Neural cell (in vitro differentiated cells): ENCODE data around the gene YIPF1. TPM values are rescaled to one million over a fixed set of nuclear protein-coding genes. Genes with fewer than 3 reads are reported as not detected.
"Not testable (repeated sequence)": the region's sequence is repeated elsewhere in the genome, so short reads cannot be mapped to it uniquely, and the experiment has no call there.

ENCODE experiments used
- H2AFZ ChIP-seq: fragments of 200-600, 300-800 bp; sonication (generic), shearing (Covaris generic); 2 replicates; pipeline ENCODE4 v1.6.0; 2014; ENCODE audit warnings: low read depth, mild to moderate bottlenecking, antibody characterized with exemption, low read length, moderate library complexity
- H3F3A ChIP-seq: fragments of 200-600 bp; shearing (Covaris generic); 2 replicates; pipeline ENCODE4 v1.6.1; 2016; ENCODE audit warnings: mild to moderate bottlenecking, moderate library complexity, mixed read lengths, antibody characterized with exemption, low read length; ENCODE audit not compliant: insufficient read depth, poor library complexity, severe bottlenecking
- H3K27ac ChIP-seq: fragments of 200-600, 300-800 bp; sonication (generic), shearing (Covaris generic); 2 replicates; pipeline ENCODE4 v1.5.1; 2014; ENCODE audit warnings: mild to moderate bottlenecking, low read length, moderate library complexity
- H3K27me3 ChIP-seq: fragments of 300-800, 200-600 bp; sonication (generic), shearing (Covaris generic); 2 replicates; pipeline ENCODE4 v1.6.0; 2014; ENCODE audit warnings: mild to moderate bottlenecking, low read depth, low read length, moderate library complexity; ENCODE audit not compliant: insufficient read depth
- H3K36me3 ChIP-seq: fragments of 300-800, 200-600 bp; sonication (generic), shearing (Covaris generic); 2 replicates; pipeline ENCODE4 v1.5.1; 2014; ENCODE audit warnings: mild to moderate bottlenecking, antibody characterized with exemption, low read length, moderate library complexity; ENCODE audit not compliant: insufficient read depth
- H3K4me2 ChIP-seq: fragments of 300-800, 200-600 bp; sonication (generic), shearing (Covaris generic); 2 replicates; pipeline ENCODE4 v1.6.0; 2014; ENCODE audit warnings: mild to moderate bottlenecking, low read length
- H3K4me3 ChIP-seq: fragments of 300-800, 200-600 bp; sonication (generic), shearing (Covaris generic); 2 replicates; pipeline ENCODE4 v1.5.1; 2014; ENCODE audit warnings: mild to moderate bottlenecking, low read length, moderate library complexity
- H3K79me2 ChIP-seq: fragments of 200-600 bp; shearing (Covaris generic); replicated peaks from 2 replicates; pipeline ENCODE4 v1.6.0; 2014; ENCODE audit warnings: mild to moderate bottlenecking, low read length, moderate library complexity; ENCODE audit not compliant: insufficient read depth
- H3K9ac ChIP-seq: fragments of 300-800, 200-600 bp; sonication (generic), shearing (Covaris generic); 2 replicates; pipeline ENCODE4 v1.6.1; 2016; ENCODE audit warnings: mild to moderate bottlenecking, low read length, mixed read lengths
- H3K9me2 ChIP-seq: fragments of 200-600 bp; shearing (Covaris generic); 2 replicates; pipeline ENCODE4 v1.6.1; 2016; ENCODE audit warnings: mild to moderate bottlenecking, low read length, mixed read lengths; ENCODE audit not compliant: insufficient read depth
- H3K9me3 ChIP-seq: fragments of 200-600, 300-800 bp; sonication (generic), shearing (Covaris generic); 2 replicates; pipeline ENCODE4 v1.6.1; 2016; ENCODE audit warnings: mild to moderate bottlenecking, mixed run types, low read length, moderate library complexity, mixed read lengths
- H4K20me1 ChIP-seq: fragments of 200-600 bp; shearing (Covaris generic); 2 replicates; pipeline ENCODE4 v1.6.1; 2016; ENCODE audit warnings: mild to moderate bottlenecking, mixed run types; ENCODE audit not compliant: insufficient read depth
- EP300 ChIP-seq: fragments of 450-650 bp; conservative IDR thresholded peaks from 2 replicates; pipeline ENCODE4 v1.6.1; 2014; ENCODE audit warnings: antibody characterized with exemption, mild to moderate bottlenecking, moderate library complexity; ENCODE audit not compliant: poor library complexity, severe bottlenecking
- EZH2 ChIP-seq: fragments of 200-600, 300-800 bp; shearing (Covaris generic), sonication (generic); IDR thresholded peaks from 2 replicates; pipeline ENCODE4 v1.6.1; 2014; ENCODE audit warnings: antibody characterized with exemption, low read length, borderline replicate concordance, mild to moderate bottlenecking; ENCODE audit not compliant: insufficient read depth, poor library complexity, severe bottlenecking
- MXI1 ChIP-seq: fragments of 450-650 bp; conservative IDR thresholded peaks from 2 replicates; pipeline ENCODE4 v1.6.1; 2014; ENCODE audit warnings: antibody characterized with exemption, mild to moderate bottlenecking; ENCODE audit not compliant: poor library complexity, severe bottlenecking
- RAD21 ChIP-seq: fragments of 450-650 bp; conservative IDR thresholded peaks from 2 replicates; pipeline ENCODE4 v1.6.1; 2014; ENCODE audit warnings: antibody characterized with exemption, mild to moderate bottlenecking, moderate library complexity
- SMC3 ChIP-seq: fragments of 450-650 bp; conservative IDR thresholded peaks from 2 replicates; pipeline ENCODE4 v1.6.1; 2014; ENCODE audit warnings: antibody characterized with exemption, mild to moderate bottlenecking, moderate library complexity; ENCODE audit not compliant: poor library complexity
- TAF1 ChIP-seq: IDR thresholded peaks from 2 replicates; pipeline ENCODE4 v1.6.1; 2012; ENCODE audit warnings: low read depth
- polyA plus RNA-seq: library from polyadenylated mRNA; depleted of rRNA; stranded (reverse); fragments of >200 nt; gene quantifications from 2 replicates; pipeline ENCODE4 v1.2.3, GENCODE V29; 2014
- TF ChIP-seq, protein P1 (sequence below): fragments of 450-650 bp; IDR thresholded peaks from 2 replicates; pipeline ENCODE4 v1.5.1; 2014; ENCODE audit warnings: antibody characterized with exemption, mild to moderate bottlenecking, moderate library complexity; ENCODE audit not compliant: poor library complexity, severe bottlenecking
- TF ChIP-seq, protein P2 (sequence below): IDR thresholded peaks from 2 replicates; pipeline ENCODE4 v1.6.1; 2012; ENCODE audit warnings: borderline replicate concordance

YIPF1 gene
- polyA plus RNA-seq, 1 donor from 2014 or later: 45.0 TPM

DNA sequence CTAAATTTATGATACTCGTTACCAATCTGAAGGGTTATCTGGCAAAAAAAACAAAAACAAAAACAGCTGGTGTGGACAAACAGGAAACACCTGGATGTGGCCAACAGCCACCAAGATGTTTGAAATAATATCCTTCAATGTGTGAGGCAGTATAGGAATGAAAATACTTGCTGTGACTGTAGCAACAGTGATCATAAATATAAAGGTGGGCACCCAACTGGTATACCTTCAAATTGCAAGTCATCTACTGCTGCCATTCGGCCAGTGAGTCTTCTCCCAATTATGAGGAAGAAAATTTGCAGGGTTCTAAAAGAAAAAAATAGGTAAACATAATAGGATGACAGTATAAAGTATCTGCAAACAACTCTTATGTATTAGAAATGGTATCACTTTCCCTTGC is 916 bp downstream of the YIPF1 start:
- Histone ChIP-seq H3F3A (no peaks in the 10 kb centered on the region), H3K9ac (peak overlapping the region; percentile 73), H3K9me3 (no peaks in the 10 kb centered on the region), H3K36me3 (no peaks in the 10 kb centered on the region), H3K79me2 (no peaks in the 10 kb centered on the region), H3K4me3 (peak overlapping the region; percentile 100), H4K20me1 (no peaks in the 10 kb centered on the region), H3K9me2 (no peaks in the 10 kb centered on the region), H3K4me2 (peak overlapping the region; percentile 45), H3K27me3 (no peaks in the 10 kb centered on the region), H3K27ac (no peak overlapping the region), H2AFZ (no peak overlapping the region)
- TF ChIP-seq TAF1: no peak
- TF ChIP-seq EP300: no peak
- TF ChIP-seq, protein P1, sequence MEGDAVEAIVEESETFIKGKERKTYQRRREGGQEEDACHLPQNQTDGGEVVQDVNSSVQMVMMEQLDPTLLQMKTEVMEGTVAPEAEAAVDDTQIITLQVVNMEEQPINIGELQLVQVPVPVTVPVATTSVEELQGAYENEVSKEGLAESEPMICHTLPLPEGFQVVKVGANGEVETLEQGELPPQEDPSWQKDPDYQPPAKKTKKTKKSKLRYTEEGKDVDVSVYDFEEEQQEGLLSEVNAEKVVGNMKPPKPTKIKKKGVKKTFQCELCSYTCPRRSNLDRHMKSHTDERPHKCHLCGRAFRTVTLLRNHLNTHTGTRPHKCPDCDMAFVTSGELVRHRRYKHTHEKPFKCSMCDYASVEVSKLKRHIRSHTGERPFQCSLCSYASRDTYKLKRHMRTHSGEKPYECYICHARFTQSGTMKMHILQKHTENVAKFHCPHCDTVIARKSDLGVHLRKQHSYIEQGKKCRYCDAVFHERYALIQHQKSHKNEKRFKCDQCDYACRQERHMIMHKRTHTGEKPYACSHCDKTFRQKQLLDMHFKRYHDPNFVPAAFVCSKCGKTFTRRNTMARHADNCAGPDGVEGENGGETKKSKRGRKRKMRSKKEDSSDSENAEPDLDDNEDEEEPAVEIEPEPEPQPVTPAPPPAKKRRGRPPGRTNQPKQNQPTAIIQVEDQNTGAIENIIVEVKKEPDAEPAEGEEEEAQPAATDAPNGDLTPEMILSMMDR: no peak
- no peak for TF ChIP-seq EZH2
- TF ChIP-seq, protein P2, sequence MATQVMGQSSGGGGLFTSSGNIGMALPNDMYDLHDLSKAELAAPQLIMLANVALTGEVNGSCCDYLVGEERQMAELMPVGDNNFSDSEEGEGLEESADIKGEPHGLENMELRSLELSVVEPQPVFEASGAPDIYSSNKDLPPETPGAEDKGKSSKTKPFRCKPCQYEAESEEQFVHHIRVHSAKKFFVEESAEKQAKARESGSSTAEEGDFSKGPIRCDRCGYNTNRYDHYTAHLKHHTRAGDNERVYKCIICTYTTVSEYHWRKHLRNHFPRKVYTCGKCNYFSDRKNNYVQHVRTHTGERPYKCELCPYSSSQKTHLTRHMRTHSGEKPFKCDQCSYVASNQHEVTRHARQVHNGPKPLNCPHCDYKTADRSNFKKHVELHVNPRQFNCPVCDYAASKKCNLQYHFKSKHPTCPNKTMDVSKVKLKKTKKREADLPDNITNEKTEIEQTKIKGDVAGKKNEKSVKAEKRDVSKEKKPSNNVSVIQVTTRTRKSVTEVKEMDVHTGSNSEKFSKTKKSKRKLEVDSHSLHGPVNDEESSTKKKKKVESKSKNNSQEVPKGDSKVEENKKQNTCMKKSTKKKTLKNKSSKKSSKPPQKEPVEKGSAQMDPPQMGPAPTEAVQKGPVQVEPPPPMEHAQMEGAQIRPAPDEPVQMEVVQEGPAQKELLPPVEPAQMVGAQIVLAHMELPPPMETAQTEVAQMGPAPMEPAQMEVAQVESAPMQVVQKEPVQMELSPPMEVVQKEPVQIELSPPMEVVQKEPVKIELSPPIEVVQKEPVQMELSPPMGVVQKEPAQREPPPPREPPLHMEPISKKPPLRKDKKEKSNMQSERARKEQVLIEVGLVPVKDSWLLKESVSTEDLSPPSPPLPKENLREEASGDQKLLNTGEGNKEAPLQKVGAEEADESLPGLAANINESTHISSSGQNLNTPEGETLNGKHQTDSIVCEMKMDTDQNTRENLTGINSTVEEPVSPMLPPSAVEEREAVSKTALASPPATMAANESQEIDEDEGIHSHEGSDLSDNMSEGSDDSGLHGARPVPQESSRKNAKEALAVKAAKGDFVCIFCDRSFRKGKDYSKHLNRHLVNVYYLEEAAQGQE: no peak
- no peak for TF ChIP-seq MXI1
- no peak for TF ChIP-seq RAD21
- TF ChIP-seq SMC3: no peak

DNA sequence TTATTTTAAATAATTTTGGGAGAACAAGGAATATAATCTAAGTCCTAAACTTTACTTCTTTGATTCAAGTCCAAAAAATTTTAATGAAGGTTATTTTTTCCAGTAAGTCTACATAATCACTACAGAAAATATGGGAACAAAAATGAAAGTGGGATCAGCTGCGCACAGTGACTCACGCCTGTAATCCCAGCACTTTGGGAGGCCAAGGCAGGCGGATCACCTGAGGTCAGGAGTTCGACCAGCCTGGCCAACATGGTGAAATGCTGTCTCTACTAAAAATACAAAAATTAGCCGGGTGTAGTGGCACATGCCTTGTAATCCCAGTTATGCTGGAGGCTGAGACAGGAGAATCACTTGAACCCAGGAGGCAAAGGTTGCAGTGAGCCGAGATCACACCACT is 6.0 kb downstream of the YIPF1 start:
- H3K27ac ChIP-seq, H3K79me2 ChIP-seq, H4K20me1 ChIP-seq, H2AFZ ChIP-seq, H3K9ac ChIP-seq, H3K27me3 ChIP-seq, H3K9me3 ChIP-seq, H3K9me2 ChIP-seq, H3F3A ChIP-seq, H3K4me3 ChIP-seq, H3K4me2 ChIP-seq, H3K36me3 ChIP-seq: not testable (repeated sequence)

DNA sequence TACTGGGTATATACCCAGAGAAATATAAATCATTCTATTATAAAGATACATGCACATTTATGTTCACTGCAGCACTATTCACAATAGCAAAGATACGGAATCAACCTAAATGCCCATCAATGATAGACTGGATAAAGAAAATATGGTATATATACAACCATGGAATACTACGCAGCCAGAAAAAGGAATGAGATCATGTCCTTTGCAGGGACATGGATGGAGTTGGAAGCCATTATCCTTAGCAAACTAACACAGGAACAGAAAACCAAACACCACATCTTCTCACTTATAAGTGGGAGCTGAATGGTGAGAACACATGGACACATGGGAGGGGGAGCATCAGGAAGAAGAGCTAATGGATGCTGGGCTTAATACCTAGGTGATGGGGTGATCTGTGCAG is 7.7 kb downstream of the YIPF1 start:
- H3K9ac ChIP-seq, H3K79me2 ChIP-seq: not testable (repeated sequence)

More for the DNA sequence above, 7.7 kb downstream of the YIPF1 start:
- not testable (repeated sequence) for H4K20me1 ChIP-seq, H3K4me2 ChIP-seq, H3K27me3 ChIP-seq, H2AFZ ChIP-seq, H3K36me3 ChIP-seq, H3K4me3 ChIP-seq, H3K9me3 ChIP-seq, H3F3A ChIP-seq, H3K27ac ChIP-seq, H3K9me2 ChIP-seq
